ENCODE measurements around the gene METTL6. TPM values are rescaled to one million over a fixed set of nuclear protein-coding genes. Genes with fewer than 3 reads are reported as not detected.

METTL6 gene
- total and polyA plus RNA-seq, 10 of the 15 experiments (the other 5 are each of a cell fraction or from before 2014, with no cell fraction given), result 13.8 to 29.6 (median 20.8) TPM

GRCh38 chr3:15377961-15378791 lies 49.2 kb downstream of the METTL6 start:
- Histone ChIP-seq H3K9me3 (replicated peaks; ENCODE audit: control insufficient read depth, insufficient read depth, low read length) (no peaks in the 10 kb centered on the region), H3K4me3 (no peak overlapping the region), H2AFZ (ENCODE audit: control insufficient read depth, low read depth, low read length) (peak overlapping the region; percentile 85), H3K79me2 (ENCODE audit: control insufficient read depth, insufficient read depth, low read length) (no peaks in the 10 kb centered on the region), H3K4me1 (ENCODE audit: control insufficient read depth, insufficient read depth, low read length) (peaks cover 16% of the 10 kb centered on the region), H4K20me1 (ENCODE audit: control insufficient read depth, insufficient read depth) (no peaks in the 10 kb centered on the region), H3K4me2 (ENCODE audit: control insufficient read depth, insufficient read depth) (peak overlapping the region; percentile 52), H3K27ac (ENCODE audit: control insufficient read depth, insufficient read depth) (peak overlapping the region; percentile 27; the same call in 1 of the 2 replicates), H3K36me3 (ENCODE audit: control insufficient read depth in 2 of 2, insufficient read depth in 2 of 2, low read length in 1 of 2) (no peaks in the 10 kb centered on the region), H3K9ac (ENCODE audit: control insufficient read depth, insufficient read depth, low read length) (no peak overlapping the region), H3K27me3 (replicated peaks in 1 of 2; ENCODE audit: control insufficient read depth in 2 of 2, insufficient read depth in 2 of 2, low read length in 1 of 2) (no peaks in the 10 kb centered on the region)
- RAD21 ChIA-PET (ENCODE audit: unreplicated experiment), result interaction anchor here (0.7 to 7.8 kb wide), 11 partner anchors 17 to 178 kb away, joined by 3 to 137 read pairs (median 7); partner anchors contain the start of gene SH3BP5
- WGBS (ENCODE audit: insufficient coverage, insufficient replicate concordance, low lambda C conversion rate, missing lambda C conversion rate), result 17% methylated on average over 16 of the region's 16 CpGs
- no TSS peak for BruUV-seq (replicated peaks)
- in situ Hi-C loops (cut with MboI) (no loop called here), intact Hi-C loops (cut with micrococcal nuclease; ENCODE audit: unreplicated experiment) (loop anchor here (1.0 kb wide), 3 partner anchors 17 to 110 kb away; partner anchors contain the start of gene SH3BP5)
- POLR2A ChIA-PET, result interaction anchor here (1.1 kb wide), 1 partner anchor 110 kb away, joined by 5 read pairs; no protein-coding TSS in a partner anchor
- SMC1A ChIA-PET (ENCODE audit: uncharacterized antibody, unreplicated experiment), result interaction anchor here (0.8 to 7.0 kb wide), 20 partner anchors 11 to 260 kb away, joined by 3 to 136 read pairs (median 4); partner anchors contain the start of gene CAPN7
- ATAC-seq (peak; percentile 95), FAIRE-seq (peak; percentile 98), DNase-seq (ENCODE audit: low read depth, low spot score) (peak; percentile 81)
- CTCF ChIA-PET, result interaction anchor here (0.7 to 11.0 kb wide), 23 partner anchors 8 to 427 kb away, joined by 3 to 228 read pairs (median 4); partner anchors contain the start of gene SH3BP5
- TF ChIP-seq MYB (IDR thresholded peaks at IDR 0.05; ENCODE audit: borderline replicate concordance, low read depth, low read length), result no peak
- TF ChIP-seq CTCF (IDR thresholded peaks at IDR 0.05 in 2 of 3, conservative IDR thresholded peaks at IDR 0.05 in 1 of 3; ENCODE audit: control insufficient read depth in 2 of 3, extremely low read depth in 1 of 3, insufficient read depth in 1 of 3, low read depth in 3 of 3, low read length in 3 of 3), result peak; percentile 82 to 92 (median 86)
- TF ChIP-seq KLF5 (IDR thresholded peaks at IDR 0.05; ENCODE audit: partially characterized antibody), result peak; percentile 64
- peak; percentile 42 for TF ChIP-seq SKIL (IDR thresholded peaks at IDR 0.05; ENCODE audit: low read depth, poor library complexity, severe bottlenecking)
- no peak for TF ChIP-seq NFYB (IDR thresholded peaks at IDR 0.05; ENCODE audit: insufficient read depth, low read depth, low read length)
- TF ChIP-seq SMAD1 (IDR thresholded peaks at IDR 0.05; ENCODE audit: low read depth, partially characterized antibody), result no peak
- TF ChIP-seq YY1 (IDR thresholded peaks at IDR 0.05; ENCODE audit: low read depth, low read length), result peak; percentile 100
- TF ChIP-seq HDAC6 (IDR thresholded peaks at IDR 0.05; ENCODE audit: unreplicated experiment), result no peak
- peak; percentile 67 for TF ChIP-seq ZNF687 (IDR thresholded peaks at IDR 0.05)
- peak; percentile 95 for TF ChIP-seq SMC3 (IDR thresholded peaks at IDR 0.05; ENCODE audit: borderline replicate concordance, low read length)
- TF ChIP-seq, protein P1, sequence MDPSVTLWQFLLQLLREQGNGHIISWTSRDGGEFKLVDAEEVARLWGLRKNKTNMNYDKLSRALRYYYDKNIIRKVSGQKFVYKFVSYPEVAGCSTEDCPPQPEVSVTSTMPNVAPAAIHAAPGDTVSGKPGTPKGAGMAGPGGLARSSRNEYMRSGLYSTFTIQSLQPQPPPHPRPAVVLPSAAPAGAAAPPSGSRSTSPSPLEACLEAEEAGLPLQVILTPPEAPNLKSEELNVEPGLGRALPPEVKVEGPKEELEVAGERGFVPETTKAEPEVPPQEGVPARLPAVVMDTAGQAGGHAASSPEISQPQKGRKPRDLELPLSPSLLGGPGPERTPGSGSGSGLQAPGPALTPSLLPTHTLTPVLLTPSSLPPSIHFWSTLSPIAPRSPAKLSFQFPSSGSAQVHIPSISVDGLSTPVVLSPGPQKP (IDR thresholded peaks at IDR 0.05; ENCODE audit: low read depth, low read length), result peak; percentile 85
